ENCODE results near the gene PKNOX2. TPM values are rescaled to one million over a fixed set of nuclear protein-coding genes. Genes with fewer than 3 reads are reported as not detected.
A peak's percentile ranks its signal among the peaks of the same experiment; 100 is the strongest.
"Not testable (repeated sequence)": the region's sequence is repeated elsewhere in the genome, so short reads cannot be mapped to it uniquely, and the experiment has no call there.

Gene PKNOX2
- total and polyA plus RNA-seq, 3 experiments from 2014 or later = not detected

- no peak for DNase-seq
- Histone ChIP-seq H3K27ac (ENCODE audit: low read depth, low read length) (no peak overlapping the region), H3K4me1 (ENCODE audit: insufficient read depth, low read length) (no peaks in the 10 kb centered on the region), H3K36me3 (ENCODE audit: insufficient read depth, low read length) (no peaks in the 10 kb centered on the region), H3K27me3 (ENCODE audit: insufficient read depth, low read length, poor library complexity, severe bottlenecking) (no peaks in the 10 kb centered on the region), H3K4me3 (ENCODE audit: low read length) (no peak overlapping the region), H3K9me3 (ENCODE audit: low read length) (no peaks in the 10 kb centered on the region)
- peaks cover 14 to 32% of the 10 kb centered on the region in 2 donors for H3K27me3 Mint-ChIP-seq
- no peaks in the 10 kb centered on the region for H3K9me3 Mint-ChIP-seq
- H3K36me3 Mint-ChIP-seq = no peaks in the 10 kb centered on the region
- H3K27ac Mint-ChIP-seq = no peak overlapping the region
- no peak overlapping the region for H3K4me3 Mint-ChIP-seq
- POLR2A ChIA-PET = no interaction called here
- CTCF ChIA-PET = no interaction called here
- no peaks in the 10 kb centered on the region for H3K4me1 Mint-ChIP-seq
Measured at GRCh38 chr11:125221461-125221860, 56.9 kb downstream of the PKNOX2 start.

GRCh38 chr11:125222494-125222893, 57.9 kb downstream of the PKNOX2 start:
- Mint-ChIP-seq H3K4me1 (no peaks in the 10 kb centered on the region), H3K36me3 (no peaks in the 10 kb centered on the region), H3K4me3 (peak overlapping the region in 1 of 7 donors; percentile 1), H3K9me3 (peaks cover 0 to 2% (median 0%) of the 10 kb centered on the region in 5 donors), H3K27me3 (peaks cover 8 to 26% of the 10 kb centered on the region in 2 donors), H3K27ac (no peak overlapping the region)
- Histone ChIP-seq H3K9me3 (ENCODE audit: low read length) (no peaks in the 10 kb centered on the region), H3K4me3 (ENCODE audit: low read length) (no peak overlapping the region), H3K4me1 (ENCODE audit: insufficient read depth, low read length) (no peaks in the 10 kb centered on the region), H3K27ac (ENCODE audit: low read depth, low read length) (no peak overlapping the region), H3K36me3 (ENCODE audit: insufficient read depth, low read length) (no peaks in the 10 kb centered on the region), H3K27me3 (ENCODE audit: insufficient read depth, low read length, poor library complexity, severe bottlenecking) (no peaks in the 10 kb centered on the region)
- no peak for DNase-seq
- CTCF ChIA-PET = no interaction called here
- POLR2A ChIA-PET = no interaction called here

DNA sequence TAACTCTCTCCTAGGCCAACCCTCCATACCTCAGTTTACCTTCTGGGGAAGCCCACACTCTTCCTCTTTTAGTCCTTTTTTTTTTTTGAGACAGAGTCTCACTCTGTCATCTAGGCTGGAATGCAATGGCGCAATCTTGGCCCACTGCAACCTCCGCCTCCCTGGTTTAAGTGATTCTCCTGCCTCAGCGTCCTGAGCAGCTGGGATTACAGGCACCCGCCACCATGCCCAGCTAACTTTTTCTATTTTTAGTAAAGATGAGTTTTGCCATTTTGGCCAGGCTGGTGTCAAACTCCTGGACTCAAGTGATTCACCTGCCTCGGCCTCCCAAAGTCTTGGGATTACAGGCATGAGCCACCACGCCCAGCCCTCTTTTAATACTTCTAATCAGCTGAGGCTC, 58.6 kb downstream of the PKNOX2 start:
- DNase-seq; H3K4me1 Mint-ChIP-seq; H3K4me3 ChIP-seq (ENCODE audit: low read length); H3K27me3 ChIP-seq (ENCODE audit: insufficient read depth, low read length, poor library complexity, severe bottlenecking); H3K36me3 Mint-ChIP-seq; H3K9me3 Mint-ChIP-seq; H3K9me3 ChIP-seq (ENCODE audit: low read length); POLR2A ChIA-PET; H3K4me1 ChIP-seq (ENCODE audit: insufficient read depth, low read length); H3K36me3 ChIP-seq (ENCODE audit: insufficient read depth, low read length); CTCF ChIA-PET; H3K4me3 Mint-ChIP-seq; H3K27ac ChIP-seq (ENCODE audit: low read depth, low read length): not testable (repeated sequence)
- peak overlapping the region in 1 of 8 donors; percentile 55 for H3K27ac Mint-ChIP-seq
- peaks cover 5 to 28% of the 10 kb centered on the region in 2 donors for H3K27me3 Mint-ChIP-seq

- H3K27ac Mint-ChIP-seq = no peak overlapping the region
- Histone ChIP-seq H3K36me3 (ENCODE audit: insufficient read depth, low read length) (no peaks in the 10 kb centered on the region), H3K27me3 (ENCODE audit: insufficient read depth, low read length, poor library complexity, severe bottlenecking) (no peaks in the 10 kb centered on the region), H3K27ac (ENCODE audit: low read depth, low read length) (no peak overlapping the region), H3K4me3 (ENCODE audit: low read length) (no peak overlapping the region), H3K9me3 (ENCODE audit: low read length) (no peaks in the 10 kb centered on the region), H3K4me1 (ENCODE audit: insufficient read depth, low read length) (no peaks in the 10 kb centered on the region)
- peaks cover 0 to 2% (median 0%) of the 10 kb centered on the region in 5 donors for H3K9me3 Mint-ChIP-seq
- H3K27me3 Mint-ChIP-seq = peaks cover 9 to 30% of the 10 kb centered on the region in 2 donors
- H3K4me3 Mint-ChIP-seq = no peak overlapping the region
- DNase-seq = no peak
- ChIA-PET POLR2A (no interaction called here), CTCF (no interaction called here)
- no peaks in the 10 kb centered on the region for H3K4me1 Mint-ChIP-seq
- no peaks in the 10 kb centered on the region for H3K36me3 Mint-ChIP-seq
Measured at GRCh38 chr11:125223901-125224361, 59.4 kb downstream of the PKNOX2 start.

GRCh38 chr11:125224391-125225021, 60.0 kb downstream of the PKNOX2 start:
- ChIA-PET CTCF (no interaction called here), POLR2A (no interaction called here)
- H3K9me3 Mint-ChIP-seq = peaks cover 0 to 2% (median 0%) of the 10 kb centered on the region in 5 donors
- Histone ChIP-seq H3K4me1 (ENCODE audit: insufficient read depth, low read length) (no peaks in the 10 kb centered on the region), H3K9me3 (ENCODE audit: low read length) (no peaks in the 10 kb centered on the region), H3K27ac (ENCODE audit: low read depth, low read length) (no peak overlapping the region), H3K27me3 (ENCODE audit: insufficient read depth, low read length, poor library complexity, severe bottlenecking) (no peaks in the 10 kb centered on the region), H3K36me3 (ENCODE audit: insufficient read depth, low read length) (no peaks in the 10 kb centered on the region), H3K4me3 (ENCODE audit: low read length) (no peak overlapping the region)
- no peaks in the 10 kb centered on the region for H3K4me1 Mint-ChIP-seq
- peaks cover 9 to 36% of the 10 kb centered on the region in 2 donors for H3K27me3 Mint-ChIP-seq
- no peak overlapping the region for H3K4me3 Mint-ChIP-seq
- H3K36me3 Mint-ChIP-seq = no peaks in the 10 kb centered on the region
- no peak overlapping the region for H3K27ac Mint-ChIP-seq
- DNase-seq = no peak

- Mint-ChIP-seq H3K9me3 (peaks cover 0 to 2% (median 0%) of the 10 kb centered on the region in 5 donors), H3K36me3 (no peaks in the 10 kb centered on the region), H3K27ac (no peak overlapping the region), H3K4me3 (no peak overlapping the region), H3K27me3 (peaks cover 5 to 28% of the 10 kb centered on the region in 2 donors), H3K4me1 (no peaks in the 10 kb centered on the region)
- Histone ChIP-seq H3K4me3 (ENCODE audit: low read length) (no peak overlapping the region), H3K27ac (ENCODE audit: low read depth, low read length) (no peak overlapping the region), H3K4me1 (ENCODE audit: insufficient read depth, low read length) (no peaks in the 10 kb centered on the region), H3K27me3 (ENCODE audit: insufficient read depth, low read length, poor library complexity, severe bottlenecking) (no peaks in the 10 kb centered on the region), H3K9me3 (ENCODE audit: low read length) (no peaks in the 10 kb centered on the region), H3K36me3 (ENCODE audit: insufficient read depth, low read length) (no peaks in the 10 kb centered on the region)
- ChIA-PET CTCF (no interaction called here), POLR2A (no interaction called here)
- no peak for DNase-seq
Measured at GRCh38 chr11:125225401-125225800, 60.9 kb downstream of the PKNOX2 start.

DNA sequence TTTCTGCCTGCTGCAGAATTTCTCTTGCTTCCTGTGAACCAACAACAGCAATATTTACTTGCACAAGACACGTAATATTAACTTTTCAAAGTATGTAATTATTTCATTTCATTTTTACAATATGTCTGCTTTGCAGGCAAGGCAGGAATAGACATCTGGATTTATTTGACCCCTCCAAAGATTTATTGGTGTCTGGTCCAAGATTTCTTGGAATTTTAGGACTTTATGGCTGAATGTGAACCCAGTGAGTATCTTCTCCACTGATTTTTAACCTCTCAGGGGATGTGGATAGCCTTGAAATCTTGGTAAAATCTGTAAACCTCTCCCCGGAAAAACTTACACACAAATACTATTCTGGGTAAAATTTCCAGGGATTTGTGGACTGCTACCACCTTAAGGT, 61.5 kb downstream of the PKNOX2 start:
- DNase-seq = no peak
- H3K36me3 Mint-ChIP-seq = no peaks in the 10 kb centered on the region
- H3K4me1 Mint-ChIP-seq = no peaks in the 10 kb centered on the region
- H3K9me3 Mint-ChIP-seq = peaks cover 0 to 2% (median 0%) of the 10 kb centered on the region in 5 donors
- H3K27ac Mint-ChIP-seq = no peak overlapping the region
- peaks cover 6 to 28% of the 10 kb centered on the region in 2 donors for H3K27me3 Mint-ChIP-seq
- Histone ChIP-seq H3K4me1 (ENCODE audit: insufficient read depth, low read length) (no peaks in the 10 kb centered on the region), H3K27ac (ENCODE audit: low read depth, low read length) (no peak overlapping the region), H3K4me3 (ENCODE audit: low read length) (no peak overlapping the region), H3K27me3 (ENCODE audit: insufficient read depth, low read length, poor library complexity, severe bottlenecking) (no peaks in the 10 kb centered on the region), H3K9me3 (ENCODE audit: low read length) (no peaks in the 10 kb centered on the region), H3K36me3 (ENCODE audit: insufficient read depth, low read length) (no peaks in the 10 kb centered on the region)
- ChIA-PET POLR2A (no interaction called here), CTCF (no interaction called here)
- no peak overlapping the region for H3K4me3 Mint-ChIP-seq

DNA sequence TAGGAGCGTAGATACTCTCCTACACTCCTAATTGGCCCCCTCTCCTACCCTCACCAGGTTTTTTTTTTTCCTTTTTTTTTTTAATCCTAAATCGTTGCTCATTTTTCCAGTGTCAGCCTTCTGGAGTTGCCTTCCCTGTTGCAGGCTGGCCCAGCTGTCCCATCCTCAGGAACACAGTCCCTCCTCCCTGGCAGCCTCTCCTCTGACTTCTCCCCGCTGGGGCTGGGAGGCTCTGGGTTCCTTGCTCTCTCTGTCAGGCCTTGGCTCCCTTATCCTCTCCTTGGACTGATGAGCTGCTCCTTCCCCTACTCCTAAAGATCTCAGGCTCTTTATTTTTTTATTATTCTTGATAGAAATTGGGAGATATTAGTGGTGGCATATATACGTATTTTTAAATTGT, 62.2 kb downstream of the PKNOX2 start:
- Histone ChIP-seq H3K9me3 (ENCODE audit: low read length) (no peaks in the 10 kb centered on the region), H3K4me3 (ENCODE audit: low read length) (no peak overlapping the region), H3K27me3 (ENCODE audit: insufficient read depth, low read length, poor library complexity, severe bottlenecking) (no peaks in the 10 kb centered on the region), H3K27ac (ENCODE audit: low read depth, low read length) (no peak overlapping the region), H3K4me1 (ENCODE audit: insufficient read depth, low read length) (no peaks in the 10 kb centered on the region), H3K36me3 (ENCODE audit: insufficient read depth, low read length) (no peaks in the 10 kb centered on the region)
- Mint-ChIP-seq H3K36me3 (no peaks in the 10 kb centered on the region), H3K27me3 (peaks cover 7 to 23% of the 10 kb centered on the region in 2 donors), H3K4me1 (no peaks in the 10 kb centered on the region), H3K9me3 (peaks cover 0 to 2% (median 0%) of the 10 kb centered on the region in 5 donors), H3K4me3 (no peak overlapping the region), H3K27ac (no peak overlapping the region)
- CTCF ChIA-PET = no interaction called here
- DNase-seq = no peak
- POLR2A ChIA-PET = no interaction called here
